OCI-LY3 (cell line): ENCODE data around the gene GHITM.
"Not testable (repeated sequence)": the region's sequence is repeated elsewhere in the genome, so short reads cannot be mapped to it uniquely, and the experiment has no call there.

Experiments
- H2AFZ ChIP-seq: fragments of 200-600, 300-600 bp; shearing (Covaris generic); 2 replicates; pipeline ENCODE4 v1.6.0; 2014; ENCODE audit warnings: antibody characterized with exemption, low read depth, low read length
- H3K27ac ChIP-seq: fragments of 200-600, 300-600 bp; sonication (generic); 2 replicates; pipeline ENCODE4 v1.5.1; 2014; ENCODE audit warnings: mild to moderate bottlenecking, low read length, moderate library complexity, mixed read lengths
- H3K27me3 ChIP-seq: fragments of 200-600, 300-600 bp; sonication (generic); 2 replicates; pipeline ENCODE4 v1.6.1; 2014; ENCODE audit warnings: low read depth, low read length, mixed read lengths
- H3K36me3 ChIP-seq: fragments of 200-600, 300-600 bp; sonication (generic); replicated peaks from 2 replicates; pipeline ENCODE3; 2014; ENCODE audit warnings: low read depth, low read length, mixed read lengths
- H3K4me1 ChIP-seq: fragments of 300-600, 200-600 bp; sonication (generic); 2 replicates; pipeline ENCODE4 v1.6.1; 2014; ENCODE audit warnings: low read length, mixed read lengths
- H3K4me2 ChIP-seq: fragments of 200-600, 300-600 bp; sonication (generic); 2 replicates; pipeline ENCODE4 v1.6.1; 2014; ENCODE audit warnings: low read length, mixed read lengths
- H3K4me3 ChIP-seq: fragments of 300-600, 200-600 bp; sonication (generic); 2 replicates; pipeline ENCODE4 v1.5.1; 2014; ENCODE audit warnings: antibody characterized with exemption, mild to moderate bottlenecking, low read length, moderate library complexity
- H3K79me2 ChIP-seq: fragments of 300-600, 200-600 bp; shearing (Covaris generic); 2 replicates; pipeline ENCODE4 v1.6.1; 2014; ENCODE audit warnings: mild to moderate bottlenecking, low read length, mixed read lengths
- H3K9ac ChIP-seq: fragments of 300-600, 200-600 bp; shearing (Covaris generic); 2 replicates; pipeline ENCODE4 v1.6.0; 2014; ENCODE audit warnings: mild to moderate bottlenecking, low read length, moderate library complexity
- H3K9me3 ChIP-seq: fragments of 200-600, 300-600 bp; shearing (Covaris generic); 2 replicates; pipeline ENCODE4 v1.6.1; 2014; ENCODE audit warnings: low read length, mixed read lengths; ENCODE audit not compliant: insufficient read depth
- H4K20me1 ChIP-seq: fragments of 200-600, 300-600 bp; sonication (generic); 2 replicates; pipeline ENCODE4 v1.6.1; 2016; ENCODE audit warnings: low read length, mixed read lengths; ENCODE audit not compliant: insufficient read depth
- EZH2phosphoT487 ChIP-seq: fragments of 200-600 bp; shearing (Covaris generic); IDR thresholded peaks from 2 replicates; pipeline ENCODE4 v1.6.1; 2018; ENCODE audit warnings: antibody characterized with exemption, mixed run types, low read depth
- TF ChIP-seq, protein P1 (sequence below): fragments of 200-600, 300-600 bp; sonication (generic); IDR thresholded peaks from 2 replicates; pipeline ENCODE4 v1.5.1; 2014; ENCODE audit warnings: antibody characterized with exemption, low read length, low read depth

The GHITM gene

DNA sequence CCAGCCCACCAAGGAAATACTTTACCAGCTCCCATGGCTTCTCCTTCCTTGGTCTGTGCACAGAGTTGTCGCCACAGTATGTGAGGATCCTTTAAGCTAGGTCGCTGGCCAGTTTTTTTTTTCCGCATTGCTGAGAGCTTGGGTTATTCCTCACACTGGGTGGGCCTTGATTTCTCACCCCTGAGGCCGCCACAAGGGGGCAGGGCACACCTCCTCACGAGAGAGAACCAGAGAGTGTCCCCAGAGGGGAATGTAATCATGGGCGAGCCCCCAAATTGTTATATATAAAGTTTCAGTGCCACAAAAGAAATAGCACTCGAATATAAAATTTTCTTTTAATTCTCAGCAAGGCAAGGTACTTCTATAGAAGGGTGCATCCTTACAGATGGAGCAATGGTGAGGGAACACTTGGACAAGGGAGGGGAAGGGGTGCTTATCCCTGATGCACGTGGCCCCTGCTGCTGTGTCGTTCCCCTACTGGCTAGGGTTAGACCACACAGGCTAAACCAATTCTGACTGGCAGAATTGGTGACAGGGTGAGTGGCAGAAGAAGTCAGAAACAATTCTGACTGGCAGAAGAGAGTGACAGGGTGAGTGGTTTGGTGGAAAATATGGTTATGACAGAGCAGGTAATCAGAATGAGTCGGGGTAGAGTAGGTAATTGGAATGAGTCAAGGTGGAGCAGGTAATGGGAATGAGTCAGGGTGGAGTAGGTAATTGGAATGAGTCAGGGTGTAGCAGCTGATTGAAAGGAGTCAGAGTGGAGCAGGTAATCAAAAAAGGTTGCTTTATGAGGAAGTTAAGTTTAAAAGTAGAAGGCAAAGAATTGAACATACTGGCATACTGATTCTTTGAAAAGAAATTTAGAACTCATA lies 13.2 kb upstream of the GHITM start:
- TF ChIP-seq, protein P1, sequence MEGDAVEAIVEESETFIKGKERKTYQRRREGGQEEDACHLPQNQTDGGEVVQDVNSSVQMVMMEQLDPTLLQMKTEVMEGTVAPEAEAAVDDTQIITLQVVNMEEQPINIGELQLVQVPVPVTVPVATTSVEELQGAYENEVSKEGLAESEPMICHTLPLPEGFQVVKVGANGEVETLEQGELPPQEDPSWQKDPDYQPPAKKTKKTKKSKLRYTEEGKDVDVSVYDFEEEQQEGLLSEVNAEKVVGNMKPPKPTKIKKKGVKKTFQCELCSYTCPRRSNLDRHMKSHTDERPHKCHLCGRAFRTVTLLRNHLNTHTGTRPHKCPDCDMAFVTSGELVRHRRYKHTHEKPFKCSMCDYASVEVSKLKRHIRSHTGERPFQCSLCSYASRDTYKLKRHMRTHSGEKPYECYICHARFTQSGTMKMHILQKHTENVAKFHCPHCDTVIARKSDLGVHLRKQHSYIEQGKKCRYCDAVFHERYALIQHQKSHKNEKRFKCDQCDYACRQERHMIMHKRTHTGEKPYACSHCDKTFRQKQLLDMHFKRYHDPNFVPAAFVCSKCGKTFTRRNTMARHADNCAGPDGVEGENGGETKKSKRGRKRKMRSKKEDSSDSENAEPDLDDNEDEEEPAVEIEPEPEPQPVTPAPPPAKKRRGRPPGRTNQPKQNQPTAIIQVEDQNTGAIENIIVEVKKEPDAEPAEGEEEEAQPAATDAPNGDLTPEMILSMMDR: peak; percentile 37
- H4K20me1 ChIP-seq, H3K9me3 ChIP-seq, H3K9ac ChIP-seq, H3K27ac ChIP-seq, H3K79me2 ChIP-seq, H3K4me3 ChIP-seq, H3K27me3 ChIP-seq, H3K4me2 ChIP-seq, H2AFZ ChIP-seq, H3K36me3 ChIP-seq: not testable (repeated sequence)
- H3K4me1 ChIP-seq: peaks cover 10% of the 10 kb centered on the region; the same call in 1 of the 2 replicates

DNA sequence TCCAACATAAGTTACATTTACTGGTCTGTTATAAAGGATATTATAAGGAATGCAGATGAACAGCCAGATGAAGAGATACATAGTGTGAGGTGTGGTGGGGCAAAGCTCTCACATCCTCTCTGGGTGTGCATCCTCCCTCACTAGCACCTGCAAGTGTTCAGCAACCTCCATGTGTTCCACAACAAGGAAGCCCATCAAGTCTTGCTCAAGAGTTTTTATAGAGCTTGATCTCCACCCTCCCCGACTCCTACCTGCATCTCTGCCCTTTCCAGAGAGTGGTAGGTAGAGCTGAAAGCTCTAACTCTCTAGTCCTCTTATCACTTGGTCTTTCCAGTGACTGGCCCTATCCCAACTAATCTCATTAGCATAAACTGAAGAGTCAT lies 12.5 kb upstream of the GHITM start:
- Histone ChIP-seq H4K20me1 (no peaks in the 10 kb centered on the region), H2AFZ (no peak overlapping the region), H3K4me3 (no peak overlapping the region), H3K79me2 (no peaks in the 10 kb centered on the region), H3K4me1 (peaks cover 10% of the 10 kb centered on the region; the same call in 1 of the 2 replicates), H3K36me3 (no peaks in the 10 kb centered on the region), H3K4me2 (no peak overlapping the region), H3K9me3 (no peaks in the 10 kb centered on the region), H3K27ac (no peak overlapping the region), H3K27me3 (no peaks in the 10 kb centered on the region), H3K9ac (no peak overlapping the region)
- TF ChIP-seq, protein P1: no peak
- TF ChIP-seq EZH2phosphoT487: no peak

DNA sequence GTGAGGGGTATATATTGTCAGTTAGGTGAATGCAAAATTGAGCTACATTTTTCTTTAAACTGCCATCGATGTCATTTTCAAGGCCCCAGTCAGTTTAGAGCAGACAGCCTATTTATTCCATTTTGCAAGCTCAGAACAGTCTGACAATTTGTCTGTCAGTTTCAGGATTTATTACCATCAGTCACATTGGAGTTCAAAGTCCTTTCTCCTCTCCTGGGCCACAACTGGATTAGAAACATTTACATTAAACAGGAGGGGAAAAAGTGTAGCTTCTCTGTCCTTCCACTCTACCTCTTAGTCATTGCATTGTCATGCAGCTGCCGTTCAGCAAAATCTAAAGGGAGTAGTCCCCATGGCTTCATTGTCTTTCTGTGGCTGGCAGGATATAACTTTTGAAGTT lies 3.5 kb upstream of the GHITM start:
- TF ChIP-seq EZH2phosphoT487: no peak
- TF ChIP-seq, protein P1: no peak
- H3K36me3 ChIP-seq: no peaks in the 10 kb centered on the region
- no peaks in the 10 kb centered on the region for H3K9me3 ChIP-seq
- peaks cover 15% of the 10 kb centered on the region for H3K79me2 ChIP-seq
- H3K4me1 ChIP-seq: peaks cover 6% of the 10 kb centered on the region
- no peak overlapping the region for H3K4me3 ChIP-seq
- no peak overlapping the region for H3K4me2 ChIP-seq
- H3K9ac ChIP-seq: no peak overlapping the region
- H3K27me3 ChIP-seq: no peaks in the 10 kb centered on the region
- H3K27ac ChIP-seq: no peak overlapping the region
- H2AFZ ChIP-seq: no peak overlapping the region
- H4K20me1 ChIP-seq: no peaks in the 10 kb centered on the region

DNA sequence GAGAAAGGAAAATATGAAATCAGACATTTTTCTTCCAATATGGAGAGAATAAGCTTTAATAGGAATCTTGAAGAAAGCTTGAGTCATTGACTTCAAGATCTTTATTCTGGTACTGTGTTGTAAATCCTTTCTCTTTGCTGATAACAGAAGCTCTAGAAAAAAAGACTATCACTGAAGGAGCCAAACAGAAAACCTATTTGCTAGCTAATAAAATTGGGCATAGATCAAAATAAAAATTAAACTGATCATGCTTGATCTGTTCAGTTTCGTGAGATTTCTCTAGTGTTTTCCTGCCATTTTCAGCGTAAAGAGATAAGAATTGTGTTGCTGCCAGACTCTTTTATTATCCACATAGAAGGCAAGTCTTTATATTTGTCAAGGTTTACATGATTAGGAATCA lies 1.5 kb upstream of the GHITM start:
- H3K4me1 ChIP-seq: peaks cover 12% of the 10 kb centered on the region
- H2AFZ ChIP-seq: peak overlapping the region; percentile 47; the same call in 1 of the 2 replicates
- TF ChIP-seq, protein P1: no peak
- no peak for TF ChIP-seq EZH2phosphoT487
- peaks cover 26% of the 10 kb centered on the region for H3K79me2 ChIP-seq
- no peak overlapping the region for H3K9ac ChIP-seq
- no peaks in the 10 kb centered on the region for H3K9me3 ChIP-seq
- peaks cover 5% of the 10 kb centered on the region for H3K36me3 ChIP-seq
- H3K27me3 ChIP-seq: no peaks in the 10 kb centered on the region
- H3K4me2 ChIP-seq: no peak overlapping the region
- H4K20me1 ChIP-seq: no peaks in the 10 kb centered on the region
- no peak overlapping the region for H3K4me3 ChIP-seq
- H3K27ac ChIP-seq: no peak overlapping the region
